H9 (cell line): ENCODE data around the gene AGMO. TPM values are rescaled to one million over a fixed set of nuclear protein-coding genes. Genes with fewer than 3 reads are reported as not detected.

Source experiments
- DNase-seq: peaks from one replicate; pipeline ENCODE4 v3.0.0-alpha.2; 2017
- H2AFZ ChIP-seq: one replicate; pipeline ENCODE4 v1.6.1; 2013; ENCODE audit warnings: mild to moderate bottlenecking, low read length, control low read depth, moderate library complexity
- H2AK5ac ChIP-seq: 2 replicates; pipeline ENCODE4 v1.6.1; 2013; ENCODE audit warnings: low read length, control low read depth, mixed read lengths; ENCODE audit not compliant: insufficient read length
- H2BK120ac ChIP-seq: one replicate; pipeline ENCODE4 v1.6.1; 2013; ENCODE audit warnings: low read depth, mild to moderate bottlenecking, low read length, control low read depth, inconsistent platforms; ENCODE audit not compliant: poor library complexity, severe bottlenecking
- H2BK12ac ChIP-seq: 2 replicates; pipeline ENCODE4 v1.6.1; 2013; ENCODE audit warnings: low read length, control low read depth, mixed read lengths, low read depth; ENCODE audit not compliant: insufficient read length
- H2BK15ac ChIP-seq: 2 replicates; pipeline ENCODE4 v1.6.1; 2013; ENCODE audit warnings: low read depth, low read length, control low read depth
- H2BK20ac ChIP-seq: one replicate; pipeline ENCODE4 v1.6.1; 2013; ENCODE audit warnings: low read depth, mild to moderate bottlenecking, low read length, control low read depth, inconsistent platforms; ENCODE audit not compliant: poor library complexity, severe bottlenecking
- H2BK5ac ChIP-seq: 2 replicates; pipeline ENCODE4 v1.6.1; 2013; ENCODE audit warnings: low read length, control low read depth, mixed read lengths; ENCODE audit not compliant: insufficient read length
- H3K14ac ChIP-seq: 2 replicates; pipeline ENCODE4 v1.6.1; 2013; ENCODE audit warnings: low read length, control low read depth; ENCODE audit not compliant: insufficient read depth
- H3K18ac ChIP-seq: 2 replicates; pipeline ENCODE4 v1.6.1; 2013; ENCODE audit warnings: low read depth, mild to moderate bottlenecking, mixed read lengths, low read length, control low read depth; ENCODE audit not compliant: insufficient read length
- H3K23ac ChIP-seq: 2 replicates; pipeline ENCODE4 v1.6.1; 2013; ENCODE audit warnings: low read length, control low read depth, mixed read lengths, low read depth; ENCODE audit not compliant: insufficient read length
- H3K23me2 ChIP-seq: 2 replicates; pipeline ENCODE4 v1.6.1; 2013; ENCODE audit warnings: low read depth, mild to moderate bottlenecking, mixed read lengths, low read length, control low read depth; ENCODE audit not compliant: insufficient read length, poor library complexity, severe bottlenecking
- H3K27ac ChIP-seq: 2 replicates; pipeline ENCODE4 v1.5.1; 2013; ENCODE audit warnings: low read length, control low read depth, mixed read lengths, low read depth; ENCODE audit not compliant: insufficient read length
- H3K27me3 ChIP-seq: 2 replicates; pipeline ENCODE4 v1.6.1; 2013; ENCODE audit warnings: low read length, control low read depth, inconsistent platforms; ENCODE audit not compliant: insufficient read depth
- H3K4ac ChIP-seq: 2 replicates; pipeline ENCODE4 v1.6.1; 2013; ENCODE audit warnings: low read depth, mild to moderate bottlenecking, control low read depth, inconsistent platforms, low read length, moderate library complexity
- H3K4me1 ChIP-seq: 2 replicates; pipeline ENCODE4 v1.6.1; 2013; ENCODE audit warnings: low read length, control low read depth, inconsistent platforms; ENCODE audit not compliant: insufficient read depth
- H3K4me2 ChIP-seq: 2 replicates; pipeline ENCODE4 v1.6.1; 2013; ENCODE audit warnings: low read length, control low read depth, mixed read lengths; ENCODE audit not compliant: insufficient read length, insufficient read depth
- H3K56ac ChIP-seq: 2 replicates; pipeline ENCODE4 v1.6.1; 2013; ENCODE audit warnings: low read depth, mild to moderate bottlenecking, mixed read lengths, low read length, control low read depth; ENCODE audit not compliant: insufficient read length
- H3K79me1 ChIP-seq: 2 replicates; pipeline ENCODE4 v1.6.1; 2013; ENCODE audit warnings: low read depth, mild to moderate bottlenecking, moderate library complexity, low read length, control low read depth, inconsistent platforms; ENCODE audit not compliant: insufficient read depth, poor library complexity, severe bottlenecking
- H3K79me2 ChIP-seq: 2 replicates; pipeline ENCODE4 v1.6.1; 2013; ENCODE audit warnings: low read length, control low read depth, inconsistent platforms; ENCODE audit not compliant: insufficient read depth
- H3K9ac ChIP-seq: 2 replicates; pipeline ENCODE4 v1.6.1; 2013; ENCODE audit warnings: low read length, control low read depth, mixed read lengths; ENCODE audit not compliant: insufficient read length; ENCODE audit errors: extremely low read depth
- H3K9me3 ChIP-seq: one replicate; pipeline ENCODE4 v1.6.1; 2013; ENCODE audit warnings: low read depth, low read length, inconsistent platforms; ENCODE audit not compliant: control insufficient read depth
- H3T11ph ChIP-seq: one replicate; pipeline ENCODE4 v1.6.1; 2013; ENCODE audit warnings: mild to moderate bottlenecking, low read length, control low read depth, inconsistent platforms
- H4K20me1 ChIP-seq: one replicate; pipeline ENCODE4 v1.6.1; 2013; ENCODE audit not compliant: control insufficient read depth, insufficient read length, insufficient read depth
- H4K5ac ChIP-seq: 2 replicates; pipeline ENCODE4 v1.6.1; 2013; ENCODE audit warnings: low read depth, mild to moderate bottlenecking, mixed read lengths, low read length, control low read depth; ENCODE audit not compliant: insufficient read length
- H4K8ac ChIP-seq: replicated peaks from 2 replicates; pipeline ENCODE4 v1.6.1; 2013; ENCODE audit warnings: low read length, control low read depth, mixed read lengths, low read depth; ENCODE audit not compliant: insufficient read length
- H4K91ac ChIP-seq: 2 replicates; pipeline ENCODE4 v1.6.1; 2013; ENCODE audit warnings: low read depth, mild to moderate bottlenecking, moderate library complexity, mixed read lengths, low read length, control low read depth; ENCODE audit not compliant: insufficient read length
- H3K27ac Mint-ChIP-seq, 3 experiments: 2 replicates in 2 of 3; 3 replicates in 1 of 3; pipeline ENCODE4 v1.8.0; 2020 to 2021; ENCODE audit warnings: mixed read lengths in 3 of 3, mild to moderate bottlenecking in 1 of 3, moderate library complexity in 1 of 3
- H3K27me3 Mint-ChIP-seq: 2 replicates; pipeline ENCODE4 v1.8.0; 2021; ENCODE audit warnings: low read depth, mild to moderate bottlenecking, moderate library complexity, mixed read lengths
- H3K36me3 Mint-ChIP-seq, 3 experiments: 2 replicates in 2 of 3; 3 replicates in 1 of 3; pipeline ENCODE4 v1.8.0; 2020 to 2021; ENCODE audit warnings: low read depth in 3 of 3, mixed read lengths in 3 of 3; ENCODE audit not compliant: insufficient read depth in 1 of 3
- H3K4me1 Mint-ChIP-seq, 2 experiments: 2 replicates each; pipeline ENCODE4 v1.8.0; 2020; ENCODE audit warnings: mixed read lengths in 2 of 2
- H3K4me3 Mint-ChIP-seq, 2 experiments: 2 replicates in 1 of 2; 3 replicates in 1 of 2; pipeline ENCODE4 v1.8.0; 2020 to 2021; ENCODE audit warnings: mild to moderate bottlenecking in 2 of 2, mixed read lengths in 2 of 2, moderate library complexity in 1 of 2
- H3K9me3 Mint-ChIP-seq, 2 experiments: 2 replicates in 1 of 2; 3 replicates in 1 of 2; pipeline ENCODE4 v1.8.0; 2020; ENCODE audit warnings: mild to moderate bottlenecking in 2 of 2, mixed read lengths in 2 of 2, moderate library complexity in 1 of 2
- CTCF ChIP-seq: fragments of 200-600 bp; sonication (generic); conservative IDR thresholded peaks from 3 replicates; pipeline ENCODE4 v1.8.0; 2021; ENCODE audit warnings: antibody characterized with exemption, mild to moderate bottlenecking
- WGBS: extraction: QIAGEN DNeasy Blood & Tissue Kit; methylation state at CpG from one replicate; pipeline ENCODE4 v1.1.7; 2013; ENCODE audit warnings: missing lambda C conversion rate, low lambda C conversion rate, mixed read lengths; ENCODE audit not compliant: insufficient read length; ENCODE audit errors: extremely low coverage; 5-methylcytosine and 5-hydroxymethylcytosine counted together
- total RNA-seq: library from RNA; stranded (reverse); gene quantifications from 2 replicates; pipeline ENCODE4 v1.2.1, GENCODE V29; 2021

The AGMO gene
- total RNA-seq, 1 experiment from 2014 or later: 0.70 TPM

- Histone ChIP-seq H3K23me2 (no peaks in the 10 kb centered on the region), H2BK120ac (no peak overlapping the region)
Observed at GRCh38 chr7:15508258-15508657, 53.6 kb downstream of the AGMO start.

More at GRCh38 chr7:15508258-15508657, 53.6 kb downstream of the AGMO start:
- no peak overlapping the region for H3K14ac ChIP-seq
- Mint-ChIP-seq H3K27ac (no peak overlapping the region), H3K9me3 (no peaks in the 10 kb centered on the region), H3K4me1 (no peaks in the 10 kb centered on the region), H3K4me3 (no peak overlapping the region), H3K27me3 (no peaks in the 10 kb centered on the region), H3K36me3 (no peaks in the 10 kb centered on the region)
- TF ChIP-seq CTCF: no peak
- H3K27me3 ChIP-seq: no peaks in the 10 kb centered on the region
- no peak overlapping the region for H3T11ph ChIP-seq
- DNase-seq: no peak
- H4K8ac ChIP-seq: no peak overlapping the region
- H3K4me2 ChIP-seq: no peak overlapping the region
- no peak overlapping the region for H2AFZ ChIP-seq
- H3K18ac ChIP-seq: no peak overlapping the region
- no peaks in the 10 kb centered on the region for H3K9me3 ChIP-seq
- H3K4ac ChIP-seq: no peak overlapping the region
- H3K56ac ChIP-seq: no peak overlapping the region
- H2BK15ac ChIP-seq: no peak overlapping the region
- H3K23ac ChIP-seq: no peak overlapping the region
- H2BK12ac ChIP-seq: no peak overlapping the region
- no peak overlapping the region for H4K5ac ChIP-seq
- H4K91ac ChIP-seq: no peak overlapping the region
- no peak overlapping the region for H2BK5ac ChIP-seq
- no peaks in the 10 kb centered on the region for H3K79me1 ChIP-seq
- H3K4me1 ChIP-seq: no peaks in the 10 kb centered on the region
- no peak overlapping the region for H2AK5ac ChIP-seq
- no peak overlapping the region for H3K27ac ChIP-seq
- H2BK20ac ChIP-seq: no peak overlapping the region
- no CpG with 5 or more reads among the region's 3 CpGs for WGBS
- H3K79me2 ChIP-seq: no peaks in the 10 kb centered on the region
- H3K9ac ChIP-seq: no peak overlapping the region
- no peaks in the 10 kb centered on the region for H4K20me1 ChIP-seq
